Measurements from ENCODE around the gene XPR1. TPM values are rescaled to one million over a fixed set of nuclear protein-coding genes. Genes with fewer than 3 reads are reported as not detected.

XPR1 gene
- total and polyA plus RNA-seq, 8 donors: 3.4 to 25.3 (median 13.7) TPM

GRCh38 chr1:180911640-180912191 lies 279.9 kb downstream of the XPR1 start:
- Histone ChIP-seq H3K36me3 (no peaks in the 10 kb centered on the region), H3K4me1 (no peaks in the 10 kb centered on the region), H3K9me3 (no peaks in the 10 kb centered on the region), H3K27ac (peak overlapping the region in 1 of 4 donors; percentile 55), H3K27me3 (peaks cover 0 to 5% (median 0%) of the 10 kb centered on the region in 4 donors), H3K4me3 (peak overlapping the region; percentile 15 to 61 (median 24))
- TF ChIP-seq CTCF (IDR thresholded peaks at IDR 0.05): no peak
- FAIRE-seq (no peak), ATAC-seq (peak in 3 of 4 donors; percentile 9 to 24 (median 21)), DNase-seq (no peak)
- 33 to 42% methylated on average over 17 of the region's 17 CpGs for WGBS, 2 donors
- intact Hi-C loops (cut with DNase I): no loop called here

GRCh38 chr1:180912211-180912800 lies 280.5 kb downstream of the XPR1 start:
- Histone ChIP-seq H3K27ac (peak overlapping the region in 2 of 4 donors; percentile 18 to 55), H3K27me3 (peaks cover 0 to 5% (median 0%) of the 10 kb centered on the region in 4 donors), H3K4me3 (peak overlapping the region; percentile 15 to 61 (median 24)), H3K9me3 (no peaks in the 10 kb centered on the region), H3K36me3 (no peaks in the 10 kb centered on the region), H3K4me1 (no peaks in the 10 kb centered on the region)
- intact Hi-C loops (cut with DNase I): no loop called here
- DNase-seq (no peak), ATAC-seq (peak; percentile 33 to 53 (median 44)), FAIRE-seq (no peak)
- TF ChIP-seq CTCF (IDR thresholded peaks at IDR 0.05): no peak
- 1% methylated on average over 46 to 71 of the region's 71 CpGs for WGBS, 2 donors

- H3K4me3 ChIP-seq: peak within 1 kb of the TSS; percentile 15 to 61 (median 24)
- H3K4me1 ChIP-seq: no peaks in the 10 kb centered on the region
- H3K9me3 ChIP-seq: no peaks in the 10 kb centered on the region
- H3K27me3 ChIP-seq: peaks cover 0 to 5% (median 0%) of the 10 kb centered on the region in 4 donors
- ATAC-seq (peak; percentile 42 to 76 (median 69)), FAIRE-seq (no peak), DNase-seq (peak in 1 of 6 donors; percentile 70)
- intact Hi-C loops (cut with DNase I): no loop called here
- no peak for TF ChIP-seq CTCF (IDR thresholded peaks at IDR 0.05)
- no peaks in the 10 kb centered on the region for H3K36me3 ChIP-seq
- WGBS, 2 donors: 15 to 18% methylated on average over 40 to 76 of the region's 76 CpGs
- H3K27ac ChIP-seq: peak within 1 kb of the TSS in 2 of 4 donors; percentile 18 to 55
Measured at GRCh38 chr1:180912801-180913565, 281.2 kb downstream of the XPR1 start, which contains the start of gene KIAA1614. Gene KIAA1614, plus strand, starts transcription at chr1:180912897. Its CDS starts 347 bp downstream, at chr1:180913244.

- Histone ChIP-seq H3K27ac (no peak overlapping the region), H3K27me3 (peaks cover 0 to 5% (median 0%) of the 10 kb centered on the region in 4 donors), H3K9me3 (no peaks in the 10 kb centered on the region), H3K4me1 (no peaks in the 10 kb centered on the region), H3K36me3 (no peaks in the 10 kb centered on the region), H3K4me3 (no peak overlapping the region)
- intact Hi-C loops (cut with DNase I): no loop called here
- no peak for FAIRE-seq
- no peak for DNase-seq
- WGBS, 2 donors: 85 to 93% methylated on average over 11 of the region's 11 CpGs
- no peak for ATAC-seq
- no peak for TF ChIP-seq CTCF (IDR thresholded peaks at IDR 0.05)
Measured at GRCh38 chr1:180915426-180915965, 283.7 kb downstream of the XPR1 start.

All from pancreas (tissue), 10 donors.